Tibial nerve (tissue), 4 donors: ENCODE results near the gene UMPS. TPM values are rescaled to one million over a fixed set of nuclear protein-coding genes. Genes with fewer than 3 reads are reported as not detected.
A peak's percentile ranks its signal among the peaks of the same experiment; 100 is the strongest.

Experiments used
- DNase-seq, 2 donors: peaks; one replicate each; pipeline ENCODE4 v3.0.0-alpha.2; 2019; ENCODE audit warnings: low spot score in 2 of 2
- H3K27ac ChIP-seq, 4 donors: fragments of 200-600 bp; sonication (generic) in 3 of 4; one replicate each; pipeline ENCODE4 v1.5.1; 2017 to 2019; ENCODE audit warnings: mild to moderate bottlenecking in 1 of 4
- H3K27me3 ChIP-seq, 2 donors: fragments of 200-600 bp; sonication (generic) in 1 of 2; one replicate each; pipeline versions ENCODE4 v1.5.1 to v1.6.0; 2017 to 2019
- H3K36me3 ChIP-seq, 3 donors: fragments of 200-600 bp; sonication (generic); one replicate each; pipeline ENCODE4 v1.5.1; 2018 to 2019
- H3K4me1 ChIP-seq, 4 donors: fragments of 200-600 bp; sonication (generic) in 3 of 4; one replicate each; pipeline ENCODE4 v1.5.1; 2017 to 2019
- H3K4me3 ChIP-seq, 4 donors: fragments of 200-600 bp; sonication (generic) in 3 of 4; one replicate each; pipeline ENCODE4 v1.5.1; 2017 to 2019; ENCODE audit warnings: mild to moderate bottlenecking in 1 of 4, moderate library complexity in 1 of 4
- H3K9me3 ChIP-seq, 4 donors: fragments of 200-600 bp; sonication (generic) in 3 of 4; one replicate each; pipeline ENCODE4 v1.5.1; 2017 to 2019
- EP300 ChIP-seq, 2 donors: sonication (generic); formaldehyde crosslinking; IDR thresholded peaks; one replicate each; pipeline ENCODE4 v1.6.1; 2017; ENCODE audit warnings: antibody characterized with exemption in 2 of 2, mild to moderate bottlenecking in 1 of 2
- POLR2A ChIP-seq, 2 donors: fragments of 450-650 bp; IDR thresholded peaks; one replicate each; pipeline ENCODE4 v1.6.1; 2017; ENCODE audit warnings: antibody characterized with exemption in 2 of 2, mild to moderate bottlenecking in 2 of 2, moderate library complexity in 2 of 2
- WGBS, 2 donors: methylation state at CpG; one replicate each; pipeline ENCODE4 v1.1.5; 2018; 5-methylcytosine and 5-hydroxymethylcytosine counted together
- total RNA-seq, 4 donors: library from RNA; depleted of rRNA; stranded (reverse); fragments of >200 nt; gene quantifications; one replicate each; pipeline ENCODE4 v1.1.0, GENCODE V29; 2016
- TF ChIP-seq, protein P1 (sequence below), 5 experiments: fragments of 200-600 bp in 3 of 5; fragments of 450-650 bp in 2 of 5; sonication (generic) in 3 of 5; IDR thresholded peaks; one replicate each; pipeline ENCODE4 v1.5.1; 2016 to 2019; ENCODE audit warnings: antibody characterized with exemption in 5 of 5, mild to moderate bottlenecking in 3 of 5, moderate library complexity in 2 of 5

Gene UMPS
- total RNA-seq, 4 donors from 2014 or later: 11.0 to 34.5 (median 16.2) TPM

DNA sequence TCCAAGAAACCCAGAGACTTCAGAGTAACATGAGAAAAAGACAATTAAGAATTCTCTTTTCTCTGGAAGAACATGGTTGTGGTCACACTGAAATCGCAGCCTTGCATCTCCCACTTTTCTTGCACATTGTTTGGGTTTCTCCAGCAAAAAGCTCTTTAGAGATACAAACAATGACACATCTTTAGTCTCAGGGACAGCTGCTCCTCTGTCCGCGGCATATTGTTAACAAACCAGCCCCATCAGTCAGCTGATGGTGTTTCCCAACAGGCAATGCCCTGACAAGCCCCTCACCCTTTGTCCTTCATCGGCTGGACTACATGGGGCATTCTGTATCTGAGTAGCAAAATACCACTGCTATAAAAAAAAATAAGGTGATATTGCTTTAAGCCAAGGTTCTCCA, 53.4 kb downstream of the UMPS start:
- Histone ChIP-seq H3K27me3 (no peaks in the 10 kb centered on the region), H3K9me3 (no peaks in the 10 kb centered on the region), H3K36me3 (no peaks in the 10 kb centered on the region), H3K4me1 (peaks cover 0 to 84% (median 38%) of the 10 kb centered on the region in 4 donors), H3K4me3 (no peak overlapping the region), H3K27ac (peak overlapping the region in 3 of 4 donors; percentile 48 to 79 (median 65))
- 57 to 75% methylated on average over 4 of the region's 4 CpGs for WGBS, 2 donors
- TF ChIP-seq EP300 (IDR thresholded peaks at IDR 0.05): no peak
- no peak for TF ChIP-seq POLR2A (IDR thresholded peaks at IDR 0.05)
- TF ChIP-seq, protein P1, sequence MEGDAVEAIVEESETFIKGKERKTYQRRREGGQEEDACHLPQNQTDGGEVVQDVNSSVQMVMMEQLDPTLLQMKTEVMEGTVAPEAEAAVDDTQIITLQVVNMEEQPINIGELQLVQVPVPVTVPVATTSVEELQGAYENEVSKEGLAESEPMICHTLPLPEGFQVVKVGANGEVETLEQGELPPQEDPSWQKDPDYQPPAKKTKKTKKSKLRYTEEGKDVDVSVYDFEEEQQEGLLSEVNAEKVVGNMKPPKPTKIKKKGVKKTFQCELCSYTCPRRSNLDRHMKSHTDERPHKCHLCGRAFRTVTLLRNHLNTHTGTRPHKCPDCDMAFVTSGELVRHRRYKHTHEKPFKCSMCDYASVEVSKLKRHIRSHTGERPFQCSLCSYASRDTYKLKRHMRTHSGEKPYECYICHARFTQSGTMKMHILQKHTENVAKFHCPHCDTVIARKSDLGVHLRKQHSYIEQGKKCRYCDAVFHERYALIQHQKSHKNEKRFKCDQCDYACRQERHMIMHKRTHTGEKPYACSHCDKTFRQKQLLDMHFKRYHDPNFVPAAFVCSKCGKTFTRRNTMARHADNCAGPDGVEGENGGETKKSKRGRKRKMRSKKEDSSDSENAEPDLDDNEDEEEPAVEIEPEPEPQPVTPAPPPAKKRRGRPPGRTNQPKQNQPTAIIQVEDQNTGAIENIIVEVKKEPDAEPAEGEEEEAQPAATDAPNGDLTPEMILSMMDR (IDR thresholded peaks at IDR 0.05): no peak
- no peak for DNase-seq

DNA sequence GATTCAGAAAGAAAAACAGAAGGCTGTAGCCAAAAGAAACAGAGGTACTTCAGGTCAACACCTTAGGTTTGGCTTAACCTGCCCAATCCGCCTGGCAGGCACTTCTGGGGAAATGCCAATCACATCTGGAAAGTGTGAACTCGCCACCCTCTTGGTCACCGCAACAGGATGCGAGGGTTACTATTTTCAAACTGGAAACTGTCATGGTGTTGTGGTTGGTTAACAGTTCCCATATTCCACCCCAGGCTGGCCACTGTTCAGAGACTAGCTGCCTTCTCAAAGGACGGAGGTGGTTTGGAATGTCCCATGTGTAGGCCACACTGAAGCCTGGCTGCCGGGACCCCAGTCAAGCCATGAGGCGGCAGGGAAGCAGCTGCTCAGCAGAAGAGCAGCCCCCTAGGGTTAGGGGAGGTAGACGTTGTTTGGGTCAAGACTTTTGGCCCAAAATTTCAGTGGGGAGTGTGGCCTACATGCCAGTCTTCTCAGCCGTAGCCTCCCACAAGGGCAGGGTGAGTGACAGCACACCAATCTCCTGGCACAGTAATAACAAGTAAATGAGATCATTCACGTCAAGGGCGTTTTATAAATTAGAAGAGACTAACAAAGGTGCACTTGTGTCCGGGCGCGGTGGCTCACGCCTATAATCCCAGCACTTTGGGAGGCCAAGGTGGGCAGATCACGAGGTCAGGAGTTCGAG, 54.6 kb downstream of the UMPS start:
- TF ChIP-seq EP300 (IDR thresholded peaks at IDR 0.05): no peak
- TF ChIP-seq, protein P1 (IDR thresholded peaks at IDR 0.05): no peak
- TF ChIP-seq POLR2A (IDR thresholded peaks at IDR 0.05): no peak
- no peaks in the 10 kb centered on the region for H3K36me3 ChIP-seq
- no peaks in the 10 kb centered on the region for H3K9me3 ChIP-seq
- H3K4me3 ChIP-seq: no peak overlapping the region
- H3K4me1 ChIP-seq: peaks cover 0 to 74% (median 30%) of the 10 kb centered on the region in 4 donors
- no peaks in the 10 kb centered on the region for H3K27me3 ChIP-seq
- peak overlapping the region; percentile 7 to 79 (median 56) for H3K27ac ChIP-seq
- WGBS, 2 donors: 73 to 78% methylated on average over 17 of the region's 17 CpGs
- DNase-seq: no peak

DNA sequence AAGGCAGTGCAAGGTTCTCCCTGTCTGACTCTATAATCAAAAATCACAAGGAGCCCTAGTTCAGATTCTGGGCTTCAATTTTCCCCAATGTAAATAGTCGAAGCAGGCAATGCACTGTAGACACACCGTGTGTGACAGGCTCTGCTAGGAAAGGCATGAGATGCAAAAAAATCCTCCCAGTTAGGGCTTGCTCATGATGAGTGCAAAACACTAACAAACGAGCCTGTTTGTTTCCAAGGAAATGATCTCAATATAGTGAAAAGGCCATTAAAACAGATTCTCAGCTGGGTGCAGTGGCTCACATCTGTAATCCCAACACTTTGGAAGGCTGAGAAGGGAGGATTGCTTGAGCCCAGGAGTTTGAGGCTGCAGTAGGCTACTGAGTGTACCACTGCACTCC, 55.7 kb downstream of the UMPS start:
- Histone ChIP-seq H3K27ac (peak overlapping the region in 2 of 4 donors; percentile 65 to 79), H3K36me3 (no peaks in the 10 kb centered on the region), H3K4me1 (peaks cover 0 to 69% (median 24%) of the 10 kb centered on the region in 4 donors), H3K27me3 (no peaks in the 10 kb centered on the region), H3K9me3 (no peaks in the 10 kb centered on the region), H3K4me3 (no peak overlapping the region)
- 59 to 66% methylated on average over 3 of the region's 3 CpGs for WGBS, 2 donors
- TF ChIP-seq POLR2A (IDR thresholded peaks at IDR 0.05) (no peak), EP300 (IDR thresholded peaks at IDR 0.05) (no peak)
- TF ChIP-seq, protein P1 (IDR thresholded peaks at IDR 0.05): no peak
- no peak for DNase-seq

- no peak for DNase-seq
- Histone ChIP-seq H3K27me3 (no peaks in the 10 kb centered on the region), H3K36me3 (no peaks in the 10 kb centered on the region), H3K27ac (peak overlapping the region; percentile 32 to 79 (median 54)), H3K9me3 (no peaks in the 10 kb centered on the region), H3K4me1 (peaks cover 0 to 69% (median 21%) of the 10 kb centered on the region in 4 donors), H3K4me3 (no peak overlapping the region)
- WGBS, 2 donors: 46 to 54% methylated on average over 6 of the region's 6 CpGs
- no peak for TF ChIP-seq EP300 (IDR thresholded peaks at IDR 0.05)
- TF ChIP-seq, protein P1 (IDR thresholded peaks at IDR 0.05): peak in 3 of 5 experiments; percentile 28 to 53 (median 52)
Observed at GRCh38 chr3:124786511-124787241, 56.4 kb downstream of the UMPS start.
